ENCODE measurements around the gene STX11.

The STX11 gene

DNA sequence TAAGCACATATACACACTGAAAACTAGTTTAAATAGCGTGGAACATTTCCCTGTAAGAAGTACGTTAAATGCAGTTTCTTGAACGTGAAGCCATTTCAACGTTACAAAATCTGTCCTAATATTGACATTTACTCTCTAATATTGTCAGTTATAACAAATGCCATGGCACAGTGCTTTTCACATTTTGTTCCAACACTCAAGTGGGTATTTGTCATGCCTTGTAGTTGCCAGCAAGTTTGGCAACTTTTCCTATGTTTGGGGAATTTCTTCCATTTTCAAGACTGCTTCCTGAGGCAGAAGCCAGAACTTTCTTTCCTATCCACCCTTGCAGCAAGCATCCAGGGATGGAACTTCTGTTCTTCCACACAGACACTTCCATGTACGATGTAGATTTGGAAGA is 63.0 kb downstream of the STX11 start:
- TF ChIP-seq, protein P1, sequence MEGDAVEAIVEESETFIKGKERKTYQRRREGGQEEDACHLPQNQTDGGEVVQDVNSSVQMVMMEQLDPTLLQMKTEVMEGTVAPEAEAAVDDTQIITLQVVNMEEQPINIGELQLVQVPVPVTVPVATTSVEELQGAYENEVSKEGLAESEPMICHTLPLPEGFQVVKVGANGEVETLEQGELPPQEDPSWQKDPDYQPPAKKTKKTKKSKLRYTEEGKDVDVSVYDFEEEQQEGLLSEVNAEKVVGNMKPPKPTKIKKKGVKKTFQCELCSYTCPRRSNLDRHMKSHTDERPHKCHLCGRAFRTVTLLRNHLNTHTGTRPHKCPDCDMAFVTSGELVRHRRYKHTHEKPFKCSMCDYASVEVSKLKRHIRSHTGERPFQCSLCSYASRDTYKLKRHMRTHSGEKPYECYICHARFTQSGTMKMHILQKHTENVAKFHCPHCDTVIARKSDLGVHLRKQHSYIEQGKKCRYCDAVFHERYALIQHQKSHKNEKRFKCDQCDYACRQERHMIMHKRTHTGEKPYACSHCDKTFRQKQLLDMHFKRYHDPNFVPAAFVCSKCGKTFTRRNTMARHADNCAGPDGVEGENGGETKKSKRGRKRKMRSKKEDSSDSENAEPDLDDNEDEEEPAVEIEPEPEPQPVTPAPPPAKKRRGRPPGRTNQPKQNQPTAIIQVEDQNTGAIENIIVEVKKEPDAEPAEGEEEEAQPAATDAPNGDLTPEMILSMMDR (IDR thresholded peaks at IDR 0.05; ENCODE audit: low read depth, low read length), result no peak

DNA sequence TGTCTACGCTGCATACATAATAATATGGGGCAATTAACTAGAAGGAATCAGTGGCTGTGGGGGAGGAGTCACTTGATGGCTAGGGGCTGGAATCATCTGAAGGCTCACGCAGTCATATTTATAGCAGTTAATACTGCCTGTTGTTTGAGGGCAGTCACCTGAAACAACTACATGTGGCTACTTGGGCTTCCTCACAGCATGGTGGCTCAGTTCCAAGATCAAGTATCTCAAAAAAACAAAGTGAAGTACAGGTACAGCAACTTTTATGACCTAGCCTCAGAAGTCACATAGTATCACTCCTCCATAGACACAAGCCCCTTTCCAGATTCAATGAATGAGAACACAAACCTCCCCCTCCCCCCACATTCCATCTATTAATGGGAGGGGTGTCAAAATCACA is 63.7 kb downstream of the STX11 start:
- TF ChIP-seq, protein P1 (IDR thresholded peaks at IDR 0.05; ENCODE audit: low read depth, low read length), result no peak

More for the DNA sequence above, 63.0 kb downstream of the STX11 start:
- no peak overlapping the region for H3K4me3 ChIP-seq (ENCODE audit: low read depth, low read length)

DNA sequence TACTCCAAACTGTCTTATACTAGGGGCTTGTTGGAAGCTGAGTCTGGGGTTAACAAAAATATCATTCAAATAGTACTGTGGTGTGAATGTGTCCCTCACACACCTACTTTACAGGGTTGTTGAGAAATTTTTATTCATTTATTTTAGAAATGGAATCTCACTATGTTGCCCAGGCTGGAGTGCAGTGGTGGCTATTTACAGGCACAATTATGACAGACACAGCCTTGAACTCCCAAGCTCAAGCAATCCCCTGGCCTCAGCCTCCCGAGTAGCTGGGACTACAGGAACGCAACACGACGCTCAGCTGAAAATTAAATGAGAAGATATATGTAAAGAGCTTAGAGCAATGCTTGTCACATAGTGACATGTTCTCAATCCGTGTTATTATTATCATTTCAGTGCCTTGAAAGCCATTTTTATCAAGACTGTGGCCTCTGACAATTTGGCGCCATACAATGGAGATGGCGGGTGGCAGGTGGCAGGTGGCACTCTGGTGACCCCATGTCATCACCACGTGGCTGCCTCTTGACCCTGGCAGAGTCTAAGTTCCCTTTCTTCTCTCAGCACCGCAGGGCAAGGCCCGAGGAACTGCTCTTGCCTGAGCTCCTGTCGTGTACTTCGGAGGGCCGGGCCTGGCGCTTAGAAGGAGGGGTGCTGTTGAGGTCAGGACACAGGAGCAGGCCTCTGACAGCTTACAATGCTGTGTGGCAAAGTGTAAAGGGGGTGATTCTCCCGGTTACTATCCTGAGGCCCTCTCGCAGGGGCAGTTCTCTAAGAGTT is 64.5 kb downstream of the STX11 start:
- no peak overlapping the region for H3K4me3 ChIP-seq (ENCODE audit: low read depth, low read length)
- TF ChIP-seq, protein P1 (IDR thresholded peaks at IDR 0.05; ENCODE audit: low read depth, low read length), result no peak

More for the DNA sequence above, 63.7 kb downstream of the STX11 start:
- no peak overlapping the region for H3K4me3 ChIP-seq (ENCODE audit: low read depth, low read length)

DNA sequence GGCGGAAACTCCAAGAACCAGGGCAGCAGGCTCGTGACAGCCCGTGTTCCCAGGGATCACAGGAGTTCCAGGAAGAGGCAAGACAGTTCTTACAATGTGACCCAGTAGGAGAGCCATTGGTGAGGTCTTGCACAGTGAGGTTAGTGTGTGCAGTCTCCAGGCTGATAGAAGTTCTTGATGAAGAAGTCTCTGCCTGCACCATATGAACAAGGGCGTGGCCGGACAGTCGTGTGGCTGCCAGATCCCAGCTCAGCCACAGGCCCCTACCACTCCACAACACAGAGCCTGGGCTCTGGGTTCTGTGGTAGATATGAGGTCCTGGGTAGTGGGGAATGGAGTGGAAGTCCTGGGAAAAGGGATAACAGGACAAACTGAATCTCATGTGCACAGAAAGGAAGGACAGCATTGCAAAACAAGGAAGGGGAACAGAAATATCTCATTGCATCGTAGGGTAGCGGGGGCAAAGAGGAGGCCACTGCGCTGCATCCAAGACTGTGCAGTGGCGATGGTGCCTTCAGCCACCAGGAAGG is 65.2 kb downstream of the STX11 start:
- peak overlapping the region; percentile 67 for H3K4me3 ChIP-seq (ENCODE audit: low read depth, low read length)
- TF ChIP-seq, protein P1 (IDR thresholded peaks at IDR 0.05; ENCODE audit: low read depth, low read length), result no peak

DNA sequence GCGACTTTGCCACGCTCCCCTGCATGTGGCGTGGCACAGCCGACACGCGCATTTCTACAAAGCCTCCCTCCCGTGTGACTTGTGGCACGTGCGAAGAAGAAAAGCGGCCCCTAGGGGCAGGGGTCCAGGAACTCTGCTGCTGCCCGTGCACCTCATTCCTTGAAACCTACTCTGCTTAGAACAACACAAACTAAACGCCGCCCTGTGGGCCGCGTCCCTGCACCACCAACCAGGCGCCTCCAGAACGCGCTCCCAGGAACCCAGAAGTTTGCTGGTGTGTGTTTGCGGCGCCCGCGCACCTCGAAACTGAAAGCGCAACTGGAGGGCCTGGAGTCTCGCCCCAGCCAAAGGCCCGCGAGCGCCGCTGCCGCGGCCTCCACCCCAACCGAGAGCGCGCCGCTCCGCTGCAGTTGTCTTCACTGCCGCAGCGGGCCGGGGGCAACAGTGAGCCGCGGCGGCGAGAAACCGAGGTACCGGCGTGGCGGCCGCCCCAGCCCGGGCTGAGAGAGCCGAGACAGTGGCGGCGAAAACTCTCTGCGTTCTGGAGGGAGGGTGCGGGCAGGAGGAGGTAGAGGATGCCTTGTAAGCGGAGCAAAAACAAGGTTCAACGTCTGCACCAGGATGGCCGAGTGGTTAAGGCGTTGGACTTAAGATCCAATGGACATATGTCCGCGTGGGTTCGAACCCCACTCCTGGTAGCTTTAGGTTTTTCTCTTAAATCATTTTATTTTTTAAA is 65.8 kb downstream of the STX11 start:
- TF ChIP-seq, protein P1 (IDR thresholded peaks at IDR 0.05; ENCODE audit: low read depth, low read length), result peak; percentile 72
- peak overlapping the region; percentile 67 for H3K4me3 ChIP-seq (ENCODE audit: low read depth, low read length)

DNA sequence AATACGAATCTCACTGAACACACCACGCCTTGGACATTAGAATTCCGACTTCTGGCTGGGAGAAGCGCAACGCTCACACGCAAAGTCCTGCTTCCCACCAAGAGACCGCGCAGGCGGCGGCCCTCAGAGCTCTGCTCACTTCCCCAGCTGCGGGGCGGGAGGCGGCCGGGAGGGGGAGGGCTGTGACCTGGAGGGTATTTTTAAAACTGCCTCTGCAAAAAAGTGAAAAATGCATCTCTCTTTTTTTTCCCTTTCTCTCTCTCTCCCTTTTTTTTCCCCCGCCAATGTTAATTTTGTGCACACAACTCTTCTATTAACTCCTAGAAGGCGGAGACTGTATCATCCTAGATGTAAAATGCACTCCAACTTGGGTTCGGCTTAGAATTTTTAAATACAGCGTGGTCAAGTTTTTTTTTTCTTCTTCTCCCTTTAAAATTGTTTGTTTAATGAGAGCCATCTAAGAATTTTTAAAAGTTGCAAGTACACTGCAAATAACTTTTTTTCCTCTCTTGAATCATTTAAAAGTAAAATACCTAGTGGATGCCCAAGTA is 66.4 kb downstream of the STX11 start:
- TF ChIP-seq, protein P1 (IDR thresholded peaks at IDR 0.05; ENCODE audit: low read depth, low read length), result no peak
- peak overlapping the region; percentile 67 for H3K4me3 ChIP-seq (ENCODE audit: low read depth, low read length)
